ENCODE data around the gene PIGBOS1. TPM values are rescaled to one million over a fixed set of nuclear protein-coding genes. Genes with fewer than 3 reads are reported as not detected.
A peak's percentile ranks its signal among the peaks of the same experiment; 100 is the strongest.

The PIGBOS1 gene
- total and polyA plus RNA-seq, 7 experiments from 2014 or later: 8.8 to 49.8 (median 19.2) TPM

DNA sequence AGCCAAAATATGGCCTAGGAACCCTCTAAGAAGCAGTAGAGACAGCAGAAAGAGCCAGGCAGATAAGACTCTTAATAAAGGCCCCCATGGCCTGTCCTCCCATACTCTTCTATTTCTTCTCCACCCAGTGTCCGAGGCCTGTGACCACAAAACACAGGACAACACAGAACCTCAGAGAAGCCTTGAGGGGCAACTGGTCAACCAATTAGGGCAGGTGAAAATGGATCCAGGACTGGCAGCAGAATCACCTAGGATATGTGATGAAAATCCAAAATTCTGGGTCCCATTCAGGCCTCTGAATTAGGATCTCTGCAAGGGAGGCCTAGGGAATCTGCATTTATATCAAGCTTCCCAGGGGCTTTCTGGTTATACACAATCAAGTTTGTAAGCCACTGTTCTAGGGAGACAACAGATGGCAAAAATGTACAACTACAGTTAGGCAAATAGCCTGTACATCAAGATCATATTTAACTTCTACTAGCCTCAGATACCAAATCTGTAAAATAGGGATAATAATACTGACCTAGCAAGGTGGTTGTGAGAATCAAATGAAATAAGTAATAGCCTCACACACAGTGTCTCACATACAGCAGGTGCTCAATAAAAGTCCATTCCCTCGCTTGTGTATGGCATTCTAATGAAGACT, 39.7 kb downstream of the PIGBOS1 start:
- DNase-seq: no peak
- Histone ChIP-seq H3K4me3 (ENCODE audit: low read length) (peak overlapping the region; percentile 21), H3K27ac (ENCODE audit: low read depth, low read length) (peak overlapping the region; percentile 59), H3K4me1 (ENCODE audit: control insufficient read depth in 2 of 2, insufficient read depth in 2 of 2, low read length in 2 of 2) (peaks cover 43 to 84% of the 10 kb centered on the region in 2 donors), H3K9me3 (ENCODE audit: control insufficient read depth in 2 of 3, low read length in 3 of 3) (no peaks in the 10 kb centered on the region), H3K36me3 (ENCODE audit: control insufficient read depth in 2 of 3, insufficient read depth in 3 of 3, low read length in 3 of 3) (no peaks in the 10 kb centered on the region), H3K27me3 (ENCODE audit: control insufficient read depth in 2 of 2, insufficient read depth in 2 of 2, low read length in 2 of 2) (no peaks in the 10 kb centered on the region)
- CTCF ChIA-PET: no interaction called here
- POLR2A ChIA-PET: no interaction called here
- intact Hi-C loops (cut with micrococcal nuclease): loop anchor here in 1 of 2 donors (5.0 kb wide), 2 partner anchors 37 to 38 kb away; partner anchors contain the start of genes PIGB and PIGBOS1
- Mint-ChIP-seq H3K36me3 (peaks cover 0 to 17% (median 0%) of the 10 kb centered on the region in 5 donors), H3K4me1 (peaks cover 33 to 93% (median 84%) of the 10 kb centered on the region in 7 donors), H3K27me3 (no peaks in the 10 kb centered on the region), H3K9me3 (no peaks in the 10 kb centered on the region), H3K27ac (peak overlapping the region; percentile 68 to 95 (median 87)), H3K4me3 (peak overlapping the region in 8 of 10 donors; percentile 31 to 82 (median 62))
- no peak for ATAC-seq

DNA sequence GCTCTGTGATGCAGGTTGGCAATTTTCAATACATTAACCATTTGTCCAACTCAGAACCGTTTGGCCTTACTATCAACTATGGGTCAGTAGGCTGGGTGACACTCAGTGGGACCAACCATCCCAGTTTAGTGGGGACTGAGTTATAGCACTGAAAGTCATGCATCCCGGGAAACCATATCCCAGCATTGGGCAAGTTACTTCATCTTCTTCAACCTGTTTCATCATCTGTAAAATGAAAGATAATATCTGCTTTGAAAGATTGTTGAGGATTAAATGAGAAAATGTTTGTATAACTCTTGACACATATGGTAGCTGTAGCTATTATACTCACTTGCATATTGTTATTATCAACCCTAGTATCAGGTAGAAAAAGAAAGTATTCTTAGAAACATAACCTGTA, 41.2 kb downstream of the PIGBOS1 start:
- ChIA-PET CTCF (interaction anchor here (1.1 to 1.4 kb wide), 2 partner anchors 13 to 158 kb away, joined by 3 to 4 read pairs; no protein-coding TSS in a partner anchor), POLR2A (interaction anchor here (1.3 to 3.1 kb wide), 3 partner anchors 11 to 131 kb away, joined by 4 to 16 read pairs (median 4); partner anchors contain the start of genes CCPG1 and PIERCE2)
- Histone ChIP-seq H3K27ac (ENCODE audit: low read depth, low read length) (peak overlapping the region; percentile 46), H3K4me3 (ENCODE audit: low read length) (peak overlapping the region; percentile 31), H3K4me1 (ENCODE audit: control insufficient read depth in 2 of 2, insufficient read depth in 2 of 2, low read length in 2 of 2) (peaks cover 39 to 71% of the 10 kb centered on the region in 2 donors), H3K27me3 (ENCODE audit: control insufficient read depth in 2 of 2, insufficient read depth in 2 of 2, low read length in 2 of 2) (no peaks in the 10 kb centered on the region), H3K36me3 (ENCODE audit: control insufficient read depth in 2 of 3, insufficient read depth in 3 of 3, low read length in 3 of 3) (no peaks in the 10 kb centered on the region), H3K9me3 (ENCODE audit: control insufficient read depth in 2 of 3, low read length in 3 of 3) (no peaks in the 10 kb centered on the region)
- Mint-ChIP-seq H3K36me3 (peaks cover 0 to 30% (median 0%) of the 10 kb centered on the region in 5 donors), H3K4me1 (peaks cover 44 to 90% (median 80%) of the 10 kb centered on the region in 7 donors), H3K27ac (peak overlapping the region; percentile 68 to 97 (median 93)), H3K9me3 (peaks cover 0 to 3% (median 0%) of the 10 kb centered on the region in 11 donors), H3K4me3 (peak overlapping the region; percentile 52 to 83 (median 78)), H3K27me3 (no peaks in the 10 kb centered on the region)
- no peak for DNase-seq
- intact Hi-C loops (cut with micrococcal nuclease): loop anchor here (1.0 to 5.0 kb wide), 3 partner anchors 10 to 40 kb away; partner anchors contain the start of genes PIGB (in 1 of the 2) and PIGBOS1 (in 1 of the 2)
- no peak for ATAC-seq

DNA sequence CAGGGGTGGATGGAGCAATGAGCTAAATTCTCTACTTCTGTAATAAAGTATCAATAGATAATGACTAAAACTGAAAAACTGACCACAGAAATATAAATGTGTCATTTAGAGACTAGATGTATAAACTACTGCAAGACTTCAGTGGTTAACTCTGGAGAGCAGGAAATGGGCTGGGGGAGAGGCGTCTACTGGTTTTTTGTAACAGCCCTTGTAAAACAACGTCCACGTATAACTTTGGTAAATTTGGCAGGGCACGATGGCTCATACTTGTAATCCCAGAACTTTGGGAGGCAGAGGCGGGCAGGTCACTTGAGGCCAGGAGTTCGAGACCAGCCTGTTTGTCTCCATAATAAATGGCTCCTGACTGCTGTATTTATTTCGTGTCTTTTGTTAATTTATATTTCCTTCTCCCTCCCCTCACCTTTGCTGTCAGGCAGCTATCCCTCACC, 41.8 kb downstream of the PIGBOS1 start:
- Mint-ChIP-seq H3K4me3 (peak overlapping the region; percentile 52 to 83 (median 78)), H3K4me1 (peaks cover 47 to 89% (median 75%) of the 10 kb centered on the region in 7 donors), H3K36me3 (peaks cover 0 to 33% (median 0%) of the 10 kb centered on the region in 5 donors), H3K9me3 (peaks cover 0 to 3% (median 0%) of the 10 kb centered on the region in 11 donors), H3K27me3 (no peaks in the 10 kb centered on the region), H3K27ac (peak overlapping the region; percentile 68 to 97 (median 93))
- DNase-seq (peak in 6 of 9 donors; percentile 11 to 49 (median 36)), ATAC-seq (peak; percentile 73)
- Histone ChIP-seq H3K4me1 (ENCODE audit: control insufficient read depth in 2 of 2, insufficient read depth in 2 of 2, low read length in 2 of 2) (peaks cover 33 to 71% of the 10 kb centered on the region in 2 donors), H3K27ac (ENCODE audit: low read depth, low read length) (peak overlapping the region; percentile 46), H3K36me3 (ENCODE audit: control insufficient read depth in 2 of 3, insufficient read depth in 3 of 3, low read length in 3 of 3) (no peaks in the 10 kb centered on the region), H3K27me3 (ENCODE audit: control insufficient read depth in 2 of 2, insufficient read depth in 2 of 2, low read length in 2 of 2) (no peaks in the 10 kb centered on the region), H3K4me3 (ENCODE audit: low read length) (peak overlapping the region; percentile 31), H3K9me3 (ENCODE audit: control insufficient read depth in 2 of 3, low read length in 3 of 3) (no peaks in the 10 kb centered on the region)
- ChIA-PET CTCF (interaction anchor here (1.1 to 1.4 kb wide), 2 partner anchors 14 to 159 kb away, joined by 3 to 4 read pairs; no protein-coding TSS in a partner anchor), POLR2A (interaction anchor here (0.6 to 3.1 kb wide), 4 partner anchors 10 to 132 kb away, joined by 4 to 16 read pairs (median 4); partner anchors contain the start of genes CCPG1 and PIERCE2)
- intact Hi-C loops (cut with micrococcal nuclease): loop anchor here (1.0 to 5.0 kb wide), 3 partner anchors 10 to 40 kb away; partner anchors contain the start of genes PIGB (in 1 of the 2) and PIGBOS1 (in 1 of the 2)

DNA sequence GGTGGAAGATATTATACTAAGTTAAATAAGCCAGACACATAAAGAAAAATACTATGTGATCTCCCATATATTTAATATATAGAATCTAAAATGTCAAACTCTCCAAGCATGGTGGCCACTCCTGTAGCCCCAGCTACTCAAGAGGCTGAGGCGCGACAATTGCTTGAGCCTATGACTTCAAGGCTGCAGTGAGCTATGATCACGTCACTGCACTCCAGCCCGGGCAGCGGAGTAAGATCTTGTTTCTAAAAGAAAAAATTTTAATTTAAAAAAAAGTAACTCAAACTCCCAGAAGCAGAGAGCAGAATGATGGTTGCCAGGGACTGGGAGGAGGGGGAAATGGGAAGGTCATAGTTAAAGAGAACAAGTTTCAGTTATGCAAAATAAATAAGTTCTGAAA, 42.6 kb downstream of the PIGBOS1 start:
- intact Hi-C loops (cut with micrococcal nuclease): loop anchor here in 1 of 2 donors (5.0 kb wide), 2 partner anchors 34 to 41 kb away; partner anchors contain the start of genes PIGB and PIGBOS1
- ATAC-seq (no peak), DNase-seq (no peak)
- ChIA-PET CTCF (no interaction called here), POLR2A (interaction anchor here (1.3 to 3.1 kb wide), 3 partner anchors 9 to 55 kb away, joined by 3 to 16 read pairs (median 4); no protein-coding TSS in a partner anchor)
- peak overlapping the region; percentile 21 for H3K4me3 ChIP-seq (ENCODE audit: low read length)
- Mint-ChIP-seq H3K36me3 (peaks cover 0 to 33% (median 0%) of the 10 kb centered on the region in 5 donors), H3K9me3 (peaks cover 0 to 3% (median 0%) of the 10 kb centered on the region in 11 donors), H3K27ac (peak overlapping the region in 6 of 9 donors; percentile 36 to 95 (median 80)), H3K4me3 (peak overlapping the region in 8 of 10 donors; percentile 5 to 83 (median 72)), H3K4me1 (peaks cover 47 to 85% (median 66%) of the 10 kb centered on the region in 7 donors), H3K27me3 (no peaks in the 10 kb centered on the region)
- peaks cover 30 to 64% of the 10 kb centered on the region in 2 donors for H3K4me1 ChIP-seq (ENCODE audit: control insufficient read depth in 2 of 2, insufficient read depth in 2 of 2, low read length in 2 of 2)
- no peak overlapping the region for H3K27ac ChIP-seq (ENCODE audit: low read depth, low read length)
- H3K27me3 ChIP-seq (ENCODE audit: control insufficient read depth in 2 of 2, insufficient read depth in 2 of 2, low read length in 2 of 2): no peaks in the 10 kb centered on the region
- H3K36me3 ChIP-seq (ENCODE audit: control insufficient read depth in 2 of 3, insufficient read depth in 3 of 3, low read length in 3 of 3): no peaks in the 10 kb centered on the region
- no peaks in the 10 kb centered on the region for H3K9me3 ChIP-seq (ENCODE audit: control insufficient read depth in 2 of 3, low read length in 3 of 3)

DNA sequence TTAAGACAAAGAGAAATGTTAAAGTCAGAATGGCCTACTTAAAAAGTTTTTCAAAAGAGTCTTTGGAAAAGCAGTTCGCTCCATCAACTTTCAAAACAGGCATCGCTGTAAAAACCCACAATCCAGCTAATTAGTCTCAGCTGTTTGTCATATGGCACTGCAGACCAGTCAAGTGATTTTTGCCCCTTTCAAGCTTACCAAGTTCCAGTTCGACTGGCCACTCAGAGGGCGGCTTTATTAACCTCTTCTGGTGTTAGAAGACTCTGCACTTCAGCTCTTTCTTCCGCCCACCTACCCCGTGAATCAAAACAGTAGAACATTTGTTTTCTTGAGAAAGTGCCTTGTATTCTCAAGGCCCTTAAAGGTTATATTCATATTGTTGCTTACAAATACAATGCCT, 48.6 kb downstream of the PIGBOS1 start:
- ChIA-PET CTCF (interaction anchor here (0.9 kb wide), 1 partner anchor 10 kb away, joined by 3 read pairs; no protein-coding TSS in a partner anchor), POLR2A (interaction anchor here (0.9 to 1.4 kb wide), 2 partner anchors 19 to 73 kb away, joined by 3 to 5 read pairs; partner anchors contain the start of gene RSL24D1)
- Histone ChIP-seq H3K4me1 (ENCODE audit: control insufficient read depth in 2 of 2, insufficient read depth in 2 of 2, low read length in 2 of 2) (peaks cover 19 to 69% of the 10 kb centered on the region in 2 donors), H3K36me3 (ENCODE audit: control insufficient read depth in 2 of 3, insufficient read depth in 3 of 3, low read length in 3 of 3) (no peaks in the 10 kb centered on the region), H3K9me3 (ENCODE audit: control insufficient read depth in 2 of 3, low read length in 3 of 3) (no peaks in the 10 kb centered on the region), H3K4me3 (ENCODE audit: low read length) (no peak overlapping the region), H3K27ac (ENCODE audit: low read depth, low read length) (no peak overlapping the region), H3K27me3 (ENCODE audit: control insufficient read depth in 2 of 2, insufficient read depth in 2 of 2, low read length in 2 of 2) (no peaks in the 10 kb centered on the region)
- Mint-ChIP-seq H3K4me1 (peaks cover 46 to 76% (median 61%) of the 10 kb centered on the region in 7 donors), H3K27me3 (no peaks in the 10 kb centered on the region), H3K27ac (peak overlapping the region in 4 of 9 donors; percentile 0 to 36 (median 26)), H3K9me3 (peaks cover 0 to 3% (median 0%) of the 10 kb centered on the region in 11 donors), H3K36me3 (peaks cover 0 to 42% (median 15%) of the 10 kb centered on the region in 5 donors), H3K4me3 (no peak overlapping the region)
- DNase-seq (no peak), ATAC-seq (no peak)
- intact Hi-C loops (cut with micrococcal nuclease): no loop called here

DNA sequence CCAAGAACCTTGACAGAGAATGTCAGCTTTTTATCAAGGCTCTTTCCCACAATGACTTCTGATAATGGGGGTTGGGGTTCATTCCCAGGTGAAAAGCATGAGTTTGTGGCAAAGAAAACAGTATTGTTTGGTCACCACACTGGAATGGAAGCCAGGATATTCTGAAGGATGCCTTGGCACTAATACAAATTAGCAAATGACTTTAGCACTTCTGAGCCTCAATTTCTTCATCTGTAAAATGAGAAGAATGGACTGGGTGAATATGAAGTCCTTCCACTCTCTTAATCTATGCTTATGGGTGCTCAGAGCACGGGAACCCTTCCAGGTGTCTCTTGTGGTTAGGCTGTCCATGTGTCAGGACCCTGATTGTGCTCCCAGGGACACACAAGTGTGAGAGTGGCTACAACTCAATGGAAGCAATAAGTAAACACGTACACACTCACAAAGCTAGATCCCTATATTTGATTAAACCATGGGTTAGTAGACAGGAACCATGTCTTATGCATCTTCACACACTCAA, 50.7 kb downstream of the PIGBOS1 start:
- Histone ChIP-seq H3K27ac (ENCODE audit: low read depth, low read length) (peak overlapping the region; percentile 70), H3K9me3 (ENCODE audit: control insufficient read depth in 2 of 3, low read length in 3 of 3) (no peaks in the 10 kb centered on the region), H3K36me3 (ENCODE audit: control insufficient read depth in 2 of 3, insufficient read depth in 3 of 3, low read length in 3 of 3) (no peaks in the 10 kb centered on the region), H3K4me1 (ENCODE audit: control insufficient read depth in 2 of 2, insufficient read depth in 2 of 2, low read length in 2 of 2) (peaks cover 19 to 72% of the 10 kb centered on the region in 2 donors), H3K4me3 (ENCODE audit: low read length) (peak overlapping the region; percentile 52), H3K27me3 (ENCODE audit: control insufficient read depth in 2 of 2, insufficient read depth in 2 of 2, low read length in 2 of 2) (no peaks in the 10 kb centered on the region)
- POLR2A ChIA-PET: interaction anchor here (0.8 to 3.3 kb wide), 13 partner anchors 11 to 74 kb away, joined by 3 to 16 read pairs (median 6); partner anchors contain the start of genes PIGB, PIGBOS1 and RSL24D1
- CTCF ChIA-PET: no interaction called here
- peak overlapping the region in 8 of 10 donors; percentile 27 to 85 (median 80) for H3K4me3 Mint-ChIP-seq
- H3K9me3 Mint-ChIP-seq: no peaks in the 10 kb centered on the region
- no peaks in the 10 kb centered on the region for H3K27me3 Mint-ChIP-seq
- DNase-seq (no peak), ATAC-seq (no peak)
- peak overlapping the region; percentile 51 to 97 (median 92) for H3K27ac Mint-ChIP-seq
- intact Hi-C loops (cut with micrococcal nuclease): no loop called here
- peaks cover 0 to 41% (median 21%) of the 10 kb centered on the region in 5 donors for H3K36me3 Mint-ChIP-seq
- peaks cover 37 to 61% (median 48%) of the 10 kb centered on the region in 7 donors for H3K4me1 Mint-ChIP-seq
